Muscle of arm (tissue), 12 donors: ENCODE data around the gene ROBO1. TPM values are rescaled to one million over a fixed set of nuclear protein-coding genes. Genes with fewer than 3 reads are reported as not detected.

Source experiments
- DNase-seq: peaks from one replicate; pipeline ENCODE4 v3.0.0-alpha.2; 2013
- polyA plus RNA-seq, 12 donors: library from polyadenylated mRNA; unstranded; fragments of 120-200 nt; gene quantifications; one replicate each; pipeline ENCODE4 v1.2.1, GENCODE V29; 2013; ENCODE audit not compliant: insufficient read length in 12 of 12

ROBO1 gene
- polyA plus RNA-seq, 12 donors, result 35.6 to 199 (median 50.1) TPM; not detected in 1

DNA sequence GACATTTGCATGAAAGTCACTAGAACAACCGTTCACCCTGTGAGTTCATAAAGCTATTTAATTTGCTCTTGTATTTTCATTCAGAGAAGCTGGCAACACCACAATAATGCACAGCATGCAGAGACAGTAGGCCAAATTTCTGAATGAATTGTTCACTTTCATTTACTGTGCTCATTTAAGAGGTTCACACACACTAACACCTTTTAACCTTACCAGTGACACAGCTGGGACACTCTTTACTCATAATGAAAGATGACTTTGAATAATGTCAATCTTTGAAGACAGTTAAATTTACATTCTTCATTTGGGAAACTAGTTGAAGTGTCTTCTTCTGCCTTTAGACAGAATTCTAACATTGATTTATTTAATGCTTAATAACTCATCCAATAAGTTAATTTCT, 95.7 kb downstream of the ROBO1 start:
- DNase-seq, result no peak

GRCh38 chr3:79670178-79670577, 97.6 kb downstream of the ROBO1 start:
- no peak for DNase-seq

DNA sequence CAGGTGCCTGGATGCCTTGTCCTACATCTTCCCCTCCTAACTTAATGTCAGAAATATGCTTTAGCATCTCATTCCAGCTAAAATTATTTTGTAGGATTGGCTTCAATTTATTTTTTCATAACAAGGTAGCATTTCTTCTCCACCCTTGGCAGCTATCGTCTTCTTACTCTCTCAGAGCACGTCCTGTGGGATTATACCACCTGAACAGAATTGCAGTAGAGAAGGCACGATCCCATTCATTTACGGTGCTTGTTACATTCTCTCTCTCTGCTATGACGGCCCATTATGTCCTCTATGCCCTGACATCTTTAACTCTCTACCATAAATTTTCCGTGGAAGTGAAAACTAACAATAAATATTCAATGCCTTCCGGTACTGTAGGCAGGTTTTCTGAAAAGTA, 103.3 kb downstream of the ROBO1 start:
- no peak for DNase-seq

DNA sequence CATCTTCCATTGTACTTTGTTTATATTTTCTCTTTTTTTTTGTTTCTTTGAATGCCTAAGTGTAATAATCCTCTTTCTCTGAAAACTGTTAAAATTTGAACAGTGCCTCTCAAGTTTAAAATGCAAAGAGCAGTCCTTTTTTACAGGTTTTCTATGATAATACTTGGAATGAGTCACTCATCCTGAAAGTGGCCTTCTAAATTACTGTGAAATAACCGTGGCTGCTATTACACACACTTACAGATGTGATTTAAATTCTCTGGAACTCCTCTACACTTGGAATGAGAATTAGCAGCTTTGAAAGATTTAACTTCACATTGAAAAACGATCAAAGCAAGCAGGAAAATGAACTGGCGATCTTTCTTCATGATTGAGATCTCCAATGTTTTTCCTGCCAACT, 105.9 kb downstream of the ROBO1 start:
- DNase-seq, result peak; percentile 7

DNA sequence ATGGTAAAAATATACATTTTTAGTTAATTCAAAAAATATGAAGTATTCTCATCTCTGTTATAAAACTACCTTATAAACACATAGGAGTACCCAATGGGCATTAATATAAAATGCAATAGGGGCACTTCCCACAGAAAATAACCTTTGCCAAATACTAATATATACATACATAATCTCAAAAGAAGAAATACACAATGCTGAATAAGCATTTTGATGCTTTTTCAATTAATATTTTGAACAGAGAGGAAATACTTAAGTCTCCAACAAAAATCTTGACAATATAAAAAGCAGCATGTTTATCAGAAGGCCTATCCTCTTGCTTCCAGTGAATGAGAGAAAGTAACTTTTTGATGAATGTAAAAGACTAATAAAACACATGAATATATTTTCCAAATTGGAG, 110.7 kb downstream of the ROBO1 start:
- no peak for DNase-seq

DNA sequence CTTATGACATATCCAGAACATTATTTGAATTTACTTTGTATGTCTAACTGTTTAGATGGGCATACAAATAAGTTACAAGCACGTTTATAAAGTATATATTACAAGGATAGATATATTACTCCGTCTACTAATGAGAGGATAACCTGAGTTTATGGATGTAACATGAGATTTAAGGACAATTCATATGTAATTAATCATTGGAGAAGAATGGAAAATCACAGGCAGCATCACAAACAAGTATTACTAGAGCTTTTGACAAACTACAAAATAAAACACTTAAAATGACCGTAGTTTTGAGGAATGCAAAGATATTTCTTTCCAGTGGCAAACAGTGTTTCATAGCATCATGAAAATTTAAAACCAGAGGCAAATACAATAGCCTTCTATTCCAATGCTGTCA, 113.8 kb downstream of the ROBO1 start:
- no peak for DNase-seq

- DNase-seq, result no peak
These were observed 114.5 kb downstream of the ROBO1 start for GRCh38 chr3:79653266-79653830.

GRCh38 chr3:79651536-79652065, 116.2 kb downstream of the ROBO1 start:
- DNase-seq, result peak; percentile 1

- DNase-seq, result no peak
These were observed 127.9 kb downstream of the ROBO1 start for GRCh38 chr3:79639855-79640254.

DNA sequence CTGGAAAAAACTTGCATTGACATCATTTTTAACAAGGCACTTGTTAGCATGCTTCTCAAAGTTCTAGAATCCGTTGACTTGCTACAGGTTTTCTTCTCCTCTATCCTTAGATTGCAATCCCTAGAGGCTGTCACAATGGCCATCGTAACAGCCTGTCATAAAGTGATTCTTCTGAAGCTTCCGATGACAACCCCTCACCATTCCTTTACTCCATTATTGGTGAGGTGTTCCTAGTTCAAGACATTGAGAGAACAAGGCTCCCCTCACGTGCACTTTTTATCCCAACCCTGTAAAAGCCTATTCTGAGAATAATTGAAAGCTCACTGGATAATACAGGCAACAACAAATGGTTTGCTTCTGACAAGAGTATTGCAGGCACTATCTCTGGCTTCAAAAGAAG, 131.4 kb downstream of the ROBO1 start:
- no peak for DNase-seq

- no peak for DNase-seq
These were observed 135.0 kb downstream of the ROBO1 start for GRCh38 chr3:79632842-79633241.

DNA sequence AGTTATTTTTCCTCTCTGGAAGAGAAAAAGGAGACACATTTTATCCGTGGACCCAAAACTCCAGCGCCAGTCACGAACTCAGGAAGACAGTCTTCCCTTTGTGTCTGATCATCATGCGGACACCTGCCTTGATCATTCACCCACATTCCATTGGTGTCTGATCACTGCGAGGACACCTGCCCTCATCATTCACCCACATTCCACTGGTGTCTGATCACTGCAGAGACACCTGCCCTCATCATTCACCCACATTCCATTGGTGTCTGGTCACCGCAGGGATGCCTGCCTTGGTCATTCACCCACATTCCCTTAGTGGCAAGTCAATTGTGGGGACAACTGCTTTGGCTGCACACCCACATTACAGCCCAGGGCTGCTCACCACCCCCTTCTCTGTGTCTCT, 148.9 kb downstream of the ROBO1 start:
- DNase-seq, result no peak

GRCh38 chr3:79606414-79606813, 161.4 kb downstream of the ROBO1 start:
- no peak for DNase-seq

- no peak for DNase-seq
These were observed 163.1 kb downstream of the ROBO1 start for GRCh38 chr3:79604681-79605080.

GRCh38 chr3:79602385-79602784, 165.4 kb downstream of the ROBO1 start:
- DNase-seq, result no peak

- DNase-seq, result no peak
These were observed 169.2 kb downstream of the ROBO1 start for GRCh38 chr3:79598594-79598993.

DNA sequence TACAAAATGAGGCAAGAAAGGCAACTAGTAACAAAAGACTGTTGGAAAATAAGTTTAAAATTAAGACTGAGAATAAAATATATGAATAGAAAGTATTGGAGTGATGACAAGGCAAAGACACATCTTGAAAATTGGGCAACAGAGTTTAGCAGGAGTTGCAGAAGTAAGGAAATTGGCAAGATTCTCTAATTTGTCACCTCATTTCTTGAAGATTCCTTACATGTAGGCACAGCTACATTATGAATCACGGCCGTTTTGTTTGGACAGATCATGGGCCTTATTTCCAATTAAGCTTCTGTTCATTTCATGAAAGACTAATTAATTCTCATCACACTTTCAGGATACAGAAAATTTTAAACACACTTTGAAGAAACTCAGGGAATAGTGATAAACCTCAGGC, 170.1 kb downstream of the ROBO1 start:
- no peak for DNase-seq

DNA sequence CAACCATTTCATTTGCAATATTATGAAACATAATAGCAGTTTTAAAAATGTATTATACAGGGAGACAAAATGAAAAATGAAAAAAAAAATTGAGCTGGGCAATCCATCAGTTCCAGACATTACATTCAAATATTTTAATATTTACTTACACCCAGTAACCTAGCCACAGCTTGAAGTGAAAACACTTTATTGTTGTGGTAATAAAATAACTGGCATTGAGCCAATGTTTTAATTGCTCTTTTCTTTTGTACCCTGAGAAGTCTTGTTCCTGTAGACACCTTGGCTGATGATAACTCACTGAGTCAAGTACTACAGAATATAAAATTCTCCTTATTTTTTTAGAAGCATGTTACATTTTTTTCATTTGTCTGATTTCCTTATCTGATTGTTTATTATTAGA, 180.6 kb downstream of the ROBO1 start:
- DNase-seq, result no peak

GRCh38 chr3:79586232-79586631, 181.6 kb downstream of the ROBO1 start:
- DNase-seq, result no peak

DNA sequence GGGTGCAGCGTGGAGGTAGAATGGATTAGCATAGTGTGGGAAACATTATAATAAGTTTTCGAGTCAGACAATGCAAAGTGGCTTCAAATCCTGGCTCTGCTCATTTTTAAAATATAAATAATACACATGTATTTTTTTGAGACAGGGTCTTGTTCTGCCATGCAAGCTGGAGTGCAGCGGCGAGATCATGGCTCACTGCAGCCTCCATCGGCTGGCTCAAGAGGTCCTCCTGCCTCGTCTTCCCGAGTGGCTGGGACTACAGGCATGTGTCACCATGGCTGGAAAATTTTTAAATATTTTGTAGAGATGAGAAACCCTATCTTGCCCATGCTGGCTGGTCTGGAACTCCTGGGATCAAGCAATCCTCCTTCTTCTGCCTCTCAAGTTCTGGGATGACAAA, 194.9 kb downstream of the ROBO1 start:
- DNase-seq, result no peak

DNA sequence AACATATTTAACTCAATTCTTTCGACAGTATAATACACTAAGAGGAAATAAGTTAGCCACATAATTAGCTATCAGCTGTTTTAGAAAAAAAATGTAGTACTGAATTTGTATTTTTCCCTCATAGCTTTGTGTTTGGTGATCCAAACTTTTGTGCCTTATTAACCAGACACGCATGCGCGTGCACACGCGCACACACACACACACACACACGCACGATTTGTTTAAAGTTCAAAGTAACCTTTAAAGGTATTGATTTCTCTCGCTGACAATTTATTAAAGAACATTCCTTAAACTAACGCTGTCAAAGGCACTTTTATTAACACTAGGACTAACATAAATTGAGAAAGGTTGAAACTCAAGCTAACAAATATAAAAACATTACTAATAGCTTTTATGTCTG, 198.9 kb downstream of the ROBO1 start:
- no peak for DNase-seq

DNA sequence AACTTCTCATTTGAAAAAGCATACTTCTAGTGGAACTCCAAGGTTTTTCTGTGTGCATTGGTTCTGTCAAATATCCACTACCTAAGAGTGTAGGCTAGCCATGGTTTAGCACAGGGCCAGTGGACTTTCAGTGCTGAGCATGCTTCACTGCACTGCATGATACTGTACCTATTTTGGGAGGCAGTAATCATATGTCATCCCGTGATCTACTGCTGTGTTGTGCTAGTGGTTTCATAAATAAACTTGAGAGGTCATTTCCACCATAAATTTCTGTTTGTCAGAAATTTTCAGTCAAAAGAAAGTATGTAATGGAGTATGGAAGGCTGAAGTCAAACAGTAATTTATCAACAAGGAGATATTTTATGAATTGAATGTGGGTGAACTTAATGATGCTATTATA, 203.6 kb downstream of the ROBO1 start:
- DNase-seq, result no peak

DNA sequence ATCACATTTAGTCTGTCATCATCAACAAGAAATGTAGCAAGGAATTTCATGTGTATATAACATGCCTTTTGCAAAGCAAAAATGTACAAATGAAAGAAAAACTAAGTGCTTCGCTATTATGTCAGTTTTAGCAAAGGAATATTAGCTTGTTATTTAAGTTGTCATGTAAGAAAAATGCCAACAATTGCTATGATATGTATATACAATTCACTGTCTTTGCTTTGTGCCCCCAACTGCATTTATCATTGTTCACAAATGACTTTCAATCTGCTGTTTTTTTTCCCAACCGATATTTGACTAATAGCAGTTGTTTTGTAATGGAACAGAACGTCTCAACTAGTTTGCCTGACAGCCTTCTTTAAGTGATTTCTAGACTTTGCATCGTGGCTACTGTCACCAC, 207.1 kb downstream of the ROBO1 start:
- no peak for DNase-seq

DNA sequence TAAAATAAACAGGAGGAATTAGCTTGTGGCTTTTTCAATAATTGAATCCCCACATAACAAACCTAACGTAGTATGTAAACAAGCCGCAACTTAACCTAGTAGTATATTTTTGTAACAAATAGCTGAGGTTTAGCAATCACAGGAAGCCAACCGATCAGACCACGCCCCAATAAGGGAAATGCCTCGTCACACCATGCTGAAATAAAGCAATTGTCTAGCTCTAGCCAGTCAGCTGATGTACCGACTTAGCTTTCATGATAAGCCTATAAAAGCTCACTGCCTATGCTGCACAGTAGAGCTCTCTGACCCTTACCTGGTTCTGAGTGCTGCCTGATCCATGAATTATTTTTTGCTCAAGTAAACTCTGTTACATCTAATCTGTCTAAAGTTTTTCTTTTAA, 208.9 kb downstream of the ROBO1 start:
- no peak for DNase-seq

DNA sequence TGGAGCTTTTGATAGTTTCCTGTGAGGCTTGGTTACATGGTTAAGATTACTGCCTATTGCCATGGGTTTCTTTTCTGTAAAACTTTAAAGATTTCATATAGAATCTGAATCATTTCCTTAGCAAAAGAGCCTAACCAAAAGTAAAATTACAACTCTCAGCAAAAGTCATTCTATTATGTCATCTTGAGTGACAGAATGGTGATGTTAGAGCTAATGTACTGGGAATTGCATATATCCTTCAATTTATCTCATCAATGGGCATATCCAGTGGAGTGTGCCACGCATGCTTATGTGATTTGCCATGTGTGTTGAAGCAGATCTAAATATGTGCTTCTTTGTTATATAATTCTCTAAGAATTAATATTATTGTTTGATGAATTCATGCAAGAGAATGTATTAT, 212.1 kb downstream of the ROBO1 start:
- no peak for DNase-seq
